ENCODE data around the gene RASAL3.

DNA sequence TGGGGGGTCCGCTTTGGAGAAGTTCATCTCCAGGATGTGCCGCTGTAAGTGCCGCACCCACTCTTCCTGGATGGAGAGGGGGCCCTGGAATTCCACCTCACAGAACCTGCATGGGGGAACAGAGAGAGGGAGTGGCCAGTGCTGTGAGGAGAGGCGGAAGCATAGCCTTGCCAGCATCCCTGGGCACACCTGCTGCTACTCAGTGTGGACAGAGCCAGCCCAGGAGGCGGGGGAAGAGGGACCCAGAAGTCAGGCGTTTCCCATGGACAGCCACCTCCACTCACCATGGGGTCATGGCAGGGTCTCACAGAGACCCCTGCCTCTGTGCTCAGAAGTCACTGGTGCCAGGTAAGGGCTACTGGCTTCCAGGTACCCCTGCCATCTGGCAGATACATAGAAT lies 41.2 kb downstream of the RASAL3 start:
- no peak for TF ChIP-seq POLR2A (IDR thresholded peaks at IDR 0.05; ENCODE audit: low read depth, low read length)
- no peak for TF ChIP-seq TAF1 (IDR thresholded peaks at IDR 0.05; ENCODE audit: low read depth, low read length)
- TF ChIP-seq POLR2AphosphoS5 (IDR thresholded peaks at IDR 0.05; ENCODE audit: low read depth, low read length): no peak
- TF ChIP-seq POU2F2 (IDR thresholded peaks at IDR 0.05; ENCODE audit: low read depth, low read length): no peak
- no peak for TF ChIP-seq SPI1 (IDR thresholded peaks at IDR 0.05; ENCODE audit: low read depth, low read length)
- TF ChIP-seq PAX5 (IDR thresholded peaks at IDR 0.05; ENCODE audit: insufficient read depth, low read length, severe bottlenecking): no peak
